ENCODE data around the gene MTA1. TPM values are rescaled to one million over a fixed set of nuclear protein-coding genes. Genes with fewer than 3 reads are reported as not detected.

The MTA1 gene
- total RNA-seq, 1 donor from 2014 or later, result 119 TPM

DNA sequence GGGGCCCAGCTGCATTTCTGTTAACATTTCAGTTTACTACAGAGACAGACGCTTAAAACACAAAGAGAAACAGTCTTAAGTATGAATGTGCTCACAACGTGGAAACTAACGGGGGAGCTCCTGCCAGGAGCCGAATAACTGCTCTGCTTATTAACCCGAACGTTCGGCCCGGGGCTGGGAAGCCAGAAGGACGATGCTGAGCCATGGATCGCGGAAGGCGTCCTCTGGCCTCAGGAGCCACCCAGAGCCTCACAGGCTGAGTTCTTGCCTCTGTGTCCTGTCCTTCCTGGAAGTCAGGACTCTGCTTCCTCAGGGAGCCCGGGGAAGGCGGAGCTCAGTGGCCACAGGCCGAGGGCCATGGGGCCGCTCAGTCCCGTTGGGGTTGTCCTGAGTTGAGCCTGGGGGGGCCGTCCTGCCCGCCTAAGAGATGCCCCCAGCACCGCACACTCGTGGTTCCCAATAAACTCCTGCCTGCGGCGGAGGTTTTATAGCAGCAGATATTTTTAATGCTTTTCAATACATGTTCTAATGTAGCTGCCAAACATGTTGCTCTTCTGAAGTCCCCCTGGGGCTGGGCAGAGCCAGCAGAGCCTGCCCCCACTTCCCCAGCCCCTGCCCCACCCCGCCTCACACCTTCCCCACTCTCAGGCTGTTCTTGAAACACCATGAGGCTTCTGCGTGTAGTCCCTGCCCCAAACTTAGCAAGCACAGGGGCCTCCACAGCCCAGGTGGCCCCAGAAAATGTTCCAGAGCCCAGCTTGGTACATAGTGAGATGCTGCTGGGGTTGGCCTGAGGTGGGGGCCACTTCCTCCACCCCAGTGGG, 24.7 kb upstream of the MTA1 start:
- CTCF ChIA-PET, result no interaction called here
- H3K27ac Mint-ChIP-seq, result no peak overlapping the region
- H3K36me3 Mint-ChIP-seq (ENCODE audit: low read depth), result peaks cover 2% of the 10 kb centered on the region
- DNase-seq (no peak), ATAC-seq (ENCODE audit: low read depth) (no peak)
- H3K9me3 Mint-ChIP-seq, result no peaks in the 10 kb centered on the region
- no peak overlapping the region for H3K4me3 Mint-ChIP-seq
- intact Hi-C loops (cut with micrococcal nuclease), result no loop called here
- no peaks in the 10 kb centered on the region for H3K27me3 Mint-ChIP-seq
- TF ChIP-seq, protein P1, sequence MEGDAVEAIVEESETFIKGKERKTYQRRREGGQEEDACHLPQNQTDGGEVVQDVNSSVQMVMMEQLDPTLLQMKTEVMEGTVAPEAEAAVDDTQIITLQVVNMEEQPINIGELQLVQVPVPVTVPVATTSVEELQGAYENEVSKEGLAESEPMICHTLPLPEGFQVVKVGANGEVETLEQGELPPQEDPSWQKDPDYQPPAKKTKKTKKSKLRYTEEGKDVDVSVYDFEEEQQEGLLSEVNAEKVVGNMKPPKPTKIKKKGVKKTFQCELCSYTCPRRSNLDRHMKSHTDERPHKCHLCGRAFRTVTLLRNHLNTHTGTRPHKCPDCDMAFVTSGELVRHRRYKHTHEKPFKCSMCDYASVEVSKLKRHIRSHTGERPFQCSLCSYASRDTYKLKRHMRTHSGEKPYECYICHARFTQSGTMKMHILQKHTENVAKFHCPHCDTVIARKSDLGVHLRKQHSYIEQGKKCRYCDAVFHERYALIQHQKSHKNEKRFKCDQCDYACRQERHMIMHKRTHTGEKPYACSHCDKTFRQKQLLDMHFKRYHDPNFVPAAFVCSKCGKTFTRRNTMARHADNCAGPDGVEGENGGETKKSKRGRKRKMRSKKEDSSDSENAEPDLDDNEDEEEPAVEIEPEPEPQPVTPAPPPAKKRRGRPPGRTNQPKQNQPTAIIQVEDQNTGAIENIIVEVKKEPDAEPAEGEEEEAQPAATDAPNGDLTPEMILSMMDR (IDR thresholded peaks at IDR 0.05), result no peak
- peaks cover 26% of the 10 kb centered on the region for H3K4me1 Mint-ChIP-seq
- POLR2A ChIA-PET, result interaction anchor here (0.7 kb wide), 1 partner anchor 51 kb away, joined by 7 read pairs; no protein-coding TSS in a partner anchor

DNA sequence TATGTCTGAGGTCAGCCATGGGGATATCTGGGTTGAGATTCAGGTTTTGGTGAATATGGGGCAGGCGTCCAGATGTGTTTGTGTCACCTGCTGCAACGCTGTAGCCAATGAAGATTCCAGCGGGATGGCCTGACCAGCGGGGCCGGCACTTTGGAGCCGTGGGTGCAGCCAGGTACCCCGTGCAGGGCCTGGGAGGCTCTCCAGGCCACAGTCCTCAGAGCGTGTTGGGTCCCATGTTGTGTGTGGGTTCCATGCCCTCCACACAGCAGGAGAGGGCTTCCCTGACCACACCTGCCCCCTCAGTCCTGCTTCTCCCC, 24.1 kb upstream of the MTA1 start:
- TF ChIP-seq, protein P1 (IDR thresholded peaks at IDR 0.05), result no peak
- peaks cover 6% of the 10 kb centered on the region for H3K36me3 Mint-ChIP-seq (ENCODE audit: low read depth)
- DNase-seq (no peak), ATAC-seq (ENCODE audit: low read depth) (no peak)
- ChIA-PET POLR2A (interaction anchor here (0.7 kb wide), 1 partner anchor 50 kb away, joined by 7 read pairs; no protein-coding TSS in a partner anchor), CTCF (no interaction called here)
- no peak overlapping the region for H3K27ac Mint-ChIP-seq
- no peak overlapping the region for H3K4me3 Mint-ChIP-seq
- no peaks in the 10 kb centered on the region for H3K9me3 Mint-ChIP-seq
- intact Hi-C loops (cut with micrococcal nuclease), result no loop called here
- peaks cover 25% of the 10 kb centered on the region for H3K4me1 Mint-ChIP-seq
- no peaks in the 10 kb centered on the region for H3K27me3 Mint-ChIP-seq

DNA sequence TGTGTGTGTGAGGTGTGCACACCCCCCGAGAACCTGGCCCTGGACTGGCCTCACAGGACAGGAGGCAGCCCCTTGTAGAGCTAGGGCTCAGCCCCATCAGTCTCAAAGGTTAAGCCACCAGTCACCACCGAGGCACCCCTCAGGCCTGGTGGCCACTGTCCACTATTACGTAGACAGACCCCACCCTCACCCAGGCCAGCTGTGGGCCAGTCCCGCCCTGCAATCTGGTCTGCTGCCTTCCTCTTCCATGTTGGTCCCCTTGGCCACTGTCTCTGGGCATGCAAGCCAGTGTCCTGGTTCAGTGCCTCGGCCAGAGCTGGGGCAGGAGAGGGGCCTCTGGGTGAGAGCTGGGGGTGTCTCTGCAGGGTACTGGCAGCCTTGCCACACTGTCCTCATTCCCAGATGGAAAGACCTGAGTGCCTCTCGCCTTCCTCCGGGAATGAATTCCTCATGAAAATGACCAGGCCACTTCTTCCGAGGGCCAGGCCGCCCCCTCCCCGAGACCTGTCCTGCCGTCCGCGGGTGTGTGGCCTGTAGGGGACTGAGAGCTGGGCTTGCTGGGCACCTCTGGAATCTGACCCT, 22.2 kb upstream of the MTA1 start:
- H3K36me3 Mint-ChIP-seq (ENCODE audit: low read depth), result peaks cover 18% of the 10 kb centered on the region
- ATAC-seq (ENCODE audit: low read depth) (no peak), DNase-seq (no peak)
- intact Hi-C loops (cut with micrococcal nuclease), result no loop called here
- H3K27ac Mint-ChIP-seq, result peak overlapping the region; percentile 82
- H3K27me3 Mint-ChIP-seq, result no peaks in the 10 kb centered on the region
- no peaks in the 10 kb centered on the region for H3K9me3 Mint-ChIP-seq
- TF ChIP-seq, protein P1 (IDR thresholded peaks at IDR 0.05), result no peak
- peak overlapping the region; percentile 90 for H3K4me3 Mint-ChIP-seq
- POLR2A ChIA-PET, result interaction anchor here (0.8 to 2.4 kb wide), 9 partner anchors 10 to 149 kb away, joined by 3 to 14 read pairs (median 3); partner anchors contain the start of genes BRF1, BTBD6 and TEDC1
- CTCF ChIA-PET, result interaction anchor here (1.5 to 2.4 kb wide), 3 partner anchors 27 to 195 kb away, joined by 4 to 8 read pairs (median 6); no protein-coding TSS in a partner anchor
- peaks cover 24% of the 10 kb centered on the region for H3K4me1 Mint-ChIP-seq

DNA sequence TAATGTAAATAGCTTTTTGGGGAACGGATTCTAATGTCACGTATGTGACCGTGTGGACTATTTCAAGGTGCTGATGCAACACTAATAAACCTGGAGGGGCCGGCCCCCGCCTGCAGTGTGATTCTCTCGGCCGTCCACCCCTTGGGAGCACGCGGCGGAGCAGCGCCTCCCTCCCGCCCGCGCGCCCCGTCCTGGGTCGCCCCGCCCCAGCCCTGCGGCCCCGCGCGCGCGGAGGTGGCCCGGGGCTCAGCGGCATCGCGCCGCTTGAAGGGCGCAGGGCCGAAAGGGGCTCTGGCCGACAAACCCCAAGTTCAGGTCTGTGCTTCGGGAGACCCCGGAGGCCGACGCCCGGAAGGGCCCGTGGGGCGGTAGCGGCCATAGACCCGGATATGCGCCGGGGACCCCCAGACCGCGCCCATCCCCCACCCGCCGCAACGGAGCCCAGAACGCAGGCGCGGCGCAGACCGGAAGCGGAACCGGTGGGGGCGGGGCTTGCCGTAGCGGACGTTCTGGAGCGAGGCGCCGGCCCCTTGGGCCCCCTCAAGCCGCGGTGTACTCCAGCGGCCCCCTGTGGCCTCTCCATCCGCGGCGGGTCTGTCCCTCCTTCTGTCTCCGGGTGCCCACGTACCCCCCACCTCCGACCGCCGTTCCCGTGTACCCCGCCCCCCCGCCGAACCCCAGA, 21.4 kb upstream of the MTA1 start, which contains the start of gene TEX22:
Gene TEX22 (plus strand): TSS at position 495 of the 682 bp plus-strand sequence. CDS start 803 bp downstream, outside the sequence.
- intact Hi-C loops (cut with micrococcal nuclease), result loop anchor here (1.0 to 2.0 kb wide), 5 partner anchors 17 to 97 kb away; partner anchors contain the start of genes BRF1 and MTA1
- H3K4me3 Mint-ChIP-seq, result peak within 1 kb of the TSS; percentile 90
- CTCF ChIA-PET, result interaction anchor here (1.0 to 2.4 kb wide), 5 partner anchors 9 to 196 kb away, joined by 3 to 8 read pairs (median 4); no protein-coding TSS in a partner anchor
- DNase-seq (peak; percentile 99), ATAC-seq (ENCODE audit: low read depth) (peak; percentile 86)
- H3K27me3 Mint-ChIP-seq, result no peaks in the 10 kb centered on the region
- H3K9me3 Mint-ChIP-seq, result no peaks in the 10 kb centered on the region
- H3K36me3 Mint-ChIP-seq (ENCODE audit: low read depth), result peaks cover 18% of the 10 kb centered on the region
- H3K4me1 Mint-ChIP-seq, result peaks cover 24% of the 10 kb centered on the region
- POLR2A ChIA-PET, result interaction anchor here (0.6 to 2.4 kb wide), 14 partner anchors 9 to 607 kb away, joined by 3 to 14 read pairs (median 4); partner anchors contain the start of genes BRF1, BTBD6, NUDT14 and TEDC1
- H3K27ac Mint-ChIP-seq, result peak within 1 kb of the TSS; percentile 91
- TF ChIP-seq, protein P1 (IDR thresholded peaks at IDR 0.05), result no peak
